ENCODE data around the gene SLC44A1. TPM values are rescaled to one million over a fixed set of nuclear protein-coding genes. Genes with fewer than 3 reads are reported as not detected.

SLC44A1 gene
- total and polyA plus RNA-seq, 2 of the 13 experiments (the other 11 are each of a cell fraction or from before 2014, with no cell fraction given): 21.4 to 40.8 TPM

DNA sequence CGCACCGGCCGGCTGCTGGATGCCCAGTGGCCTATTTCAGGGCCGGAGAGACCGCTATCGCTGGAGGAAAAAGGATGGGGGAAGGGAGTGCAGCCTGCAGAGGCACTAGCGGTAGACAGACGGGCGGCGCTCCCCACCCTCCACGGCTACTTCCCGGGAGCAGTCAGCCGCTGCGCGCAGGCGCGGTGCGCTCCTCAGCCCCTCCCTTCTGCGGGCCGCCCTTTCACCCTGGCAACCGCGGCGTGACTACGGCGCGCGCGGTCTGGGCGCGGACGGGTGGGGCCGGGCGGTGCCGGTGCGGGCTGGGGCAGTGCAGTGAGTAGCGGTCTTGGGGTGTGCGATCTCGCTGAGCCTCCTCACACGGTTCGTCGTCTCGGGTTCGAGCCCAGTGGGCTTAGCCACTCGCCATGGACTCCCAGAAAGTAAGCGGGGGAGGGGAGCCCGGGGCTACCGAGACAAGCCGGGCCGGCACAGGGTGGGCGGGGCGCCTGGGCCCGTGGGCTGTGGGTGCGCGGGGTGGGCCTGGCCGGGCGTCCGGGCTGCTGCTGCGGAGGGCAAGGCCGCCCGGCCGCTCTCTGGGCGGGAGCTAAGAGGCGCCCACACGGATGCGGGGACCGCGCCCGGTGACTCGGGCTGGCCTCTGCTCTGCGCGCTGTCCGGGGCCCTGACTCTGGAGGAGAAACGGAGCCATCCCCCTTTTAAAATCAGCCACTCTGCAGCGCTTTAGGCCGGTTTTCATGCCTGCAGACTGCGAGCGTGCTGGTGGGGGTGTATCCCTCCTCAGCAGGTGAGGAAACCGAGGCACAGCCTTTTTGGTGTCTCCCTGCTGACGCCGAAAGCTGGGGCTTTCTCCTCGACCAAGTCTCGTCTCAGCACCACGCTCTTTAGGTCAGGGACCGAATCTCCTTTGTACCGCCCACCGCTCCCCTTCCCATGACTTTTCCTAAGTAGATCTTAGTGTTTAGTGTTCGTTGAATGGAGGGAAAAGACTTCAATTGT is 203.7 kb downstream of the SLC44A1 start, which contains the start of gene FSD1L (continued):
- no peak for TF ChIP-seq ZNF274 (CRISPR knock-in tag; IDR thresholded peaks at IDR 0.05)
- no peak for TF ChIP-seq NFE2L2 (IDR thresholded peaks at IDR 0.05; ENCODE audit: low read length)
- TF ChIP-seq REXO4 (CRISPR knock-in tag; IDR thresholded peaks at IDR 0.05; ENCODE audit: borderline replicate concordance): no peak
- TF ChIP-seq ELF4 (CRISPR knock-in tag; IDR thresholded peaks at IDR 0.05; ENCODE audit: borderline replicate concordance): no peak
- TF ChIP-seq, protein P1, sequence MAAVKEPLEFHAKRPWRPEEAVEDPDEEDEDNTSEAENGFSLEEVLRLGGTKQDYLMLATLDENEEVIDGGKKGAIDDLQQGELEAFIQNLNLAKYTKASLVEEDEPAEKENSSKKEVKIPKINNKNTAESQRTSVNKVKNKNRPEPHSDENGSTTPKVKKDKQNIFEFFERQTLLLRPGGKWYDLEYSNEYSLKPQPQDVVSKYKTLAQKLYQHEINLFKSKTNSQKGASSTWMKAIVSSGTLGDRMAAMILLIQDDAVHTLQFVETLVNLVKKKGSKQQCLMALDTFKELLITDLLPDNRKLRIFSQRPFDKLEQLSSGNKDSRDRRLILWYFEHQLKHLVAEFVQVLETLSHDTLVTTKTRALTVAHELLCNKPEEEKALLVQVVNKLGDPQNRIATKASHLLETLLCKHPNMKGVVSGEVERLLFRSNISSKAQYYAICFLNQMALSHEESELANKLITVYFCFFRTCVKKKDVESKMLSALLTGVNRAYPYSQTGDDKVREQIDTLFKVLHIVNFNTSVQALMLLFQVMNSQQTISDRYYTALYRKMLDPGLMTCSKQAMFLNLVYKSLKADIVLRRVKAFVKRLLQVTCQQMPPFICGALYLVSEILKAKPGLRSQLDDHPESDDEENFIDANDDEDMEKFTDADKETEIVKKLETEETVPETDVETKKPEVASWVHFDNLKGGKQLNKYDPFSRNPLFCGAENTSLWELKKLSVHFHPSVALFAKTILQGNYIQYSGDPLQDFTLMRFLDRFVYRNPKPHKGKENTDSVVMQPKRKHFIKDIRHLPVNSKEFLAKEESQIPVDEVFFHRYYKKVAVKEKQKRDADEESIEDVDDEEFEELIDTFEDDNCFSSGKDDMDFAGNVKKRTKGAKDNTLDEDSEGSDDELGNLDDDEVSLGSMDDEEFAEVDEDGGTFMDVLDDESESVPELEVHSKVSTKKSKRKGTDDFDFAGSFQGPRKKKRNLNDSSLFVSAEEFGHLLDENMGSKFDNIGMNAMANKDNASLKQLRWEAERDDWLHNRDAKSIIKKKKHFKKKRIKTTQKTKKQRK (IDR thresholded peaks at IDR 0.05; ENCODE audit: low read length): no peak
- TF ChIP-seq, protein P2, sequence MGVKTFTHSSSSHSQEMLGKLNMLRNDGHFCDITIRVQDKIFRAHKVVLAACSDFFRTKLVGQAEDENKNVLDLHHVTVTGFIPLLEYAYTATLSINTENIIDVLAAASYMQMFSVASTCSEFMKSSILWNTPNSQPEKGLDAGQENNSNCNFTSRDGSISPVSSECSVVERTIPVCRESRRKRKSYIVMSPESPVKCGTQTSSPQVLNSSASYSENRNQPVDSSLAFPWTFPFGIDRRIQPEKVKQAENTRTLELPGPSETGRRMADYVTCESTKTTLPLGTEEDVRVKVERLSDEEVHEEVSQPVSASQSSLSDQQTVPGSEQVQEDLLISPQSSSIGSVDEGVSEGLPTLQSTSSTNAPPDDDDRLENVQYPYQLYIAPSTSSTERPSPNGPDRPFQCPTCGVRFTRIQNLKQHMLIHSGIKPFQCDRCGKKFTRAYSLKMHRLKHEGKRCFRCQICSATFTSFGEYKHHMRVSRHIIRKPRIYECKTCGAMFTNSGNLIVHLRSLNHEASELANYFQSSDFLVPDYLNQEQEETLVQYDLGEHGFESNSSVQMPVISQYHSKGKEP (CRISPR knock-in tag; IDR thresholded peaks at IDR 0.05): no peak
- TF ChIP-seq MYNN (CRISPR knock-in tag; IDR thresholded peaks at IDR 0.05; ENCODE audit: low read depth): no peak
- no peak for TF ChIP-seq ZNF530 (CRISPR knock-in tag; IDR thresholded peaks at IDR 0.05; ENCODE audit: low read depth)
- TF ChIP-seq, protein P3, sequence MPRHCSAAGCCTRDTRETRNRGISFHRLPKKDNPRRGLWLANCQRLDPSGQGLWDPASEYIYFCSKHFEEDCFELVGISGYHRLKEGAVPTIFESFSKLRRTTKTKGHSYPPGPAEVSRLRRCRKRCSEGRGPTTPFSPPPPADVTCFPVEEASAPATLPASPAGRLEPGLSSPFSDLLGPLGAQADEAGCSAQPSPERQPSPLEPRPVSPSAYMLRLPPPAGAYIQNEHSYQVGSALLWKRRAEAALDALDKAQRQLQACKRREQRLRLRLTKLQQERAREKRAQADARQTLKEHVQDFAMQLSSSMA (CRISPR knock-in tag; IDR thresholded peaks at IDR 0.05): no peak
- no peak for TF ChIP-seq ZC3H4 (CRISPR knock-in tag; IDR thresholded peaks at IDR 0.05; ENCODE audit: borderline replicate concordance)
- no peak for TF ChIP-seq SETDB1 (CRISPR knock-in tag; IDR thresholded peaks at IDR 0.05; ENCODE audit: borderline replicate concordance)
- TF ChIP-seq, protein P4, sequence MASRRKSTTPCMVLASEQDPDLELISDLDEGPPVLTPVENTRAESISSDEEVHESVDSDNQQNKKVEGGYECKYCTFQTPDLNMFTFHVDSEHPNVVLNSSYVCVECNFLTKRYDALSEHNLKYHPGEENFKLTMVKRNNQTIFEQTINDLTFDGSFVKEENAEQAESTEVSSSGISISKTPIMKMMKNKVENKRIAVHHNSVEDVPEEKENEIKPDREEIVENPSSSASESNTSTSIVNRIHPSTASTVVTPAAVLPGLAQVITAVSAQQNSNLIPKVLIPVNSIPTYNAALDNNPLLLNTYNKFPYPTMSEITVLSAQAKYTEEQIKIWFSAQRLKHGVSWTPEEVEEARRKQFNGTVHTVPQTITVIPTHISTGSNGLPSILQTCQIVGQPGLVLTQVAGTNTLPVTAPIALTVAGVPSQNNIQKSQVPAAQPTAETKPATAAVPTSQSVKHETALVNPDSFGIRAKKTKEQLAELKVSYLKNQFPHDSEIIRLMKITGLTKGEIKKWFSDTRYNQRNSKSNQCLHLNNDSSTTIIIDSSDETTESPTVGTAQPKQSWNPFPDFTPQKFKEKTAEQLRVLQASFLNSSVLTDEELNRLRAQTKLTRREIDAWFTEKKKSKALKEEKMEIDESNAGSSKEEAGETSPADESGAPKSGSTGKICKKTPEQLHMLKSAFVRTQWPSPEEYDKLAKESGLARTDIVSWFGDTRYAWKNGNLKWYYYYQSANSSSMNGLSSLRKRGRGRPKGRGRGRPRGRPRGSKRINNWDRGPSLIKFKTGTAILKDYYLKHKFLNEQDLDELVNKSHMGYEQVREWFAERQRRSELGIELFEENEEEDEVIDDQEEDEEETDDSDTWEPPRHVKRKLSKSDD (CRISPR knock-in tag; IDR thresholded peaks at IDR 0.05; ENCODE audit: low read depth): no peak
